Uterus (tissue), 2 donors: ENCODE results near the gene TBC1D1.

Source experiments
- CTCF ChIP-seq, 4 experiments: fragments of 200-600 bp in 2 of 4; fragments of 450-650 bp in 2 of 4; sonication (generic) in 2 of 4; IDR thresholded peaks; one replicate each; pipeline ENCODE4 v1.5.1; 2016 to 2019; ENCODE audit warnings: antibody characterized with exemption in 4 of 4, mild to moderate bottlenecking in 2 of 4, moderate library complexity in 1 of 4
- POLR2A ChIP-seq, 2 donors: fragments of 450-650 bp; IDR thresholded peaks; one replicate each; pipeline ENCODE4 v1.6.1; 2016; ENCODE audit warnings: antibody characterized with exemption in 2 of 2, mild to moderate bottlenecking in 1 of 2, moderate library complexity in 1 of 2

GRCh38 chr4:38026158-38026740 lies 135.4 kb downstream of the TBC1D1 start:
- TF ChIP-seq CTCF (IDR thresholded peaks at IDR 0.05) (no peak), POLR2A (IDR thresholded peaks at IDR 0.05) (no peak)
